ENCODE results near the gene SH2D3A. TPM values are rescaled to one million over a fixed set of nuclear protein-coding genes. Genes with fewer than 3 reads are reported as not detected.
A peak's percentile ranks its signal among the peaks of the same experiment; 100 is the strongest.

SH2D3A gene
- total RNA-seq, 2 experiments from 2014 or later = 28.2 to 28.5 TPM

- no peak overlapping the region for H3K4me3 Mint-ChIP-seq
- DNase-seq (no peak), ATAC-seq (no peak)
- peaks cover 55% of the 10 kb centered on the region for H3K4me1 Mint-ChIP-seq (ENCODE audit: low read depth)
- no peak overlapping the region for H3K27ac Mint-ChIP-seq
- no peaks in the 10 kb centered on the region for H3K9me3 Mint-ChIP-seq (ENCODE audit: insufficient read depth)
- ChIA-PET CTCF (interaction anchor here (2.2 kb wide), 1 partner anchor 140 kb away, joined by 10 read pairs; no protein-coding TSS in a partner anchor), POLR2A (no interaction called here)
- no peaks in the 10 kb centered on the region for H3K36me3 Mint-ChIP-seq (ENCODE audit: low read depth)
- no peaks in the 10 kb centered on the region for H3K27me3 Mint-ChIP-seq (ENCODE audit: low read depth)
Measured at GRCh38 chr19:6723738-6724137, 43.5 kb downstream of the SH2D3A start.

- POLR2A ChIA-PET = no interaction called here
- H3K27ac Mint-ChIP-seq = no peak overlapping the region
- no peaks in the 10 kb centered on the region for H3K9me3 Mint-ChIP-seq (ENCODE audit: insufficient read depth)
- ATAC-seq (no peak), DNase-seq (no peak)
- H3K36me3 Mint-ChIP-seq (ENCODE audit: low read depth) = no peaks in the 10 kb centered on the region
- no peaks in the 10 kb centered on the region for H3K27me3 Mint-ChIP-seq (ENCODE audit: low read depth)
- peaks cover 53% of the 10 kb centered on the region for H3K4me1 Mint-ChIP-seq (ENCODE audit: low read depth)
- CTCF ChIA-PET = interaction anchor here (1.1 to 2.2 kb wide), 2 partner anchors 91 to 140 kb away, joined by 3 to 10 read pairs; no protein-coding TSS in a partner anchor
- no peak overlapping the region for H3K4me3 Mint-ChIP-seq
Measured at GRCh38 chr19:6723108-6723618, 44.1 kb downstream of the SH2D3A start.

GRCh38 chr19:6721773-6722172 is 45.5 kb downstream of the SH2D3A start:
- H3K4me1 Mint-ChIP-seq (ENCODE audit: low read depth) = peaks cover 56% of the 10 kb centered on the region
- no peaks in the 10 kb centered on the region for H3K36me3 Mint-ChIP-seq (ENCODE audit: low read depth)
- ATAC-seq = no peak
- ChIA-PET CTCF (interaction anchor here (1.7 kb wide), 1 partner anchor 16 kb away, joined by 7 read pairs; the partner anchor contains the start of gene GPR108), POLR2A (no interaction called here)
- no peak for DNase-seq
- H3K27ac Mint-ChIP-seq = no peak overlapping the region
- no peak overlapping the region for H3K4me3 Mint-ChIP-seq
- peaks cover 3% of the 10 kb centered on the region for H3K27me3 Mint-ChIP-seq (ENCODE audit: low read depth)
- no peaks in the 10 kb centered on the region for H3K9me3 Mint-ChIP-seq (ENCODE audit: insufficient read depth)

GRCh38 chr19:6721138-6721474 is 46.1 kb downstream of the SH2D3A start:
- Mint-ChIP-seq H3K27me3 (ENCODE audit: low read depth) (peaks cover 7% of the 10 kb centered on the region), H3K27ac (no peak overlapping the region), H3K9me3 (ENCODE audit: insufficient read depth) (no peaks in the 10 kb centered on the region), H3K4me3 (no peak overlapping the region), H3K36me3 (ENCODE audit: low read depth) (no peaks in the 10 kb centered on the region), H3K4me1 (ENCODE audit: low read depth) (peaks cover 56% of the 10 kb centered on the region)
- CTCF ChIA-PET = interaction anchor here (1.0 to 1.7 kb wide), 2 partner anchors 16 to 90 kb away, joined by 3 to 7 read pairs; partner anchors contain the start of gene GPR108
- DNase-seq (no peak), ATAC-seq (no peak)
- POLR2A ChIA-PET = no interaction called here

GRCh38 chr19:6720369-6721137 is 46.7 kb downstream of the SH2D3A start, which contains the start of gene C3:
Gene C3 (minus strand): TSS chr19:6720650. CDS start chr19:6720589, 61 bp downstream.
- Mint-ChIP-seq H3K36me3 (ENCODE audit: low read depth) (no peaks in the 10 kb centered on the region), H3K4me3 (no peak within 1 kb of the TSS), H3K9me3 (ENCODE audit: insufficient read depth) (no peaks in the 10 kb centered on the region), H3K4me1 (ENCODE audit: low read depth) (peaks cover 55% of the 10 kb centered on the region), H3K27ac (no peak within 1 kb of the TSS), H3K27me3 (ENCODE audit: low read depth) (peaks cover 7% of the 10 kb centered on the region)
- ChIA-PET CTCF (interaction anchor here (1.0 to 1.7 kb wide), 2 partner anchors 17 to 89 kb away, joined by 3 to 7 read pairs; partner anchors contain the start of gene GPR108), POLR2A (no interaction called here)
- ATAC-seq (no peak), DNase-seq (no peak)

GRCh38 chr19:6719992-6720368 is 47.3 kb downstream of the SH2D3A start:
- DNase-seq (no peak), ATAC-seq (no peak)
- POLR2A ChIA-PET = no interaction called here
- Mint-ChIP-seq H3K27ac (no peak overlapping the region), H3K36me3 (ENCODE audit: low read depth) (no peaks in the 10 kb centered on the region), H3K4me3 (no peak overlapping the region), H3K9me3 (ENCODE audit: insufficient read depth) (no peaks in the 10 kb centered on the region), H3K4me1 (ENCODE audit: low read depth) (peaks cover 49% of the 10 kb centered on the region), H3K27me3 (ENCODE audit: low read depth) (peaks cover 7% of the 10 kb centered on the region)
- CTCF ChIA-PET = no interaction called here

- CTCF ChIA-PET = no interaction called here
- no peaks in the 10 kb centered on the region for H3K9me3 Mint-ChIP-seq (ENCODE audit: insufficient read depth)
- ATAC-seq = no peak
- DNase-seq = no peak
- H3K36me3 Mint-ChIP-seq (ENCODE audit: low read depth) = no peaks in the 10 kb centered on the region
- H3K4me3 Mint-ChIP-seq = no peak overlapping the region
- no peak overlapping the region for H3K27ac Mint-ChIP-seq
- H3K4me1 Mint-ChIP-seq (ENCODE audit: low read depth) = peaks cover 44% of the 10 kb centered on the region
- POLR2A ChIA-PET = no interaction called here
- H3K27me3 Mint-ChIP-seq (ENCODE audit: low read depth) = peaks cover 7% of the 10 kb centered on the region
Measured at GRCh38 chr19:6719540-6719861, 47.7 kb downstream of the SH2D3A start.

- peak; percentile 57 for DNase-seq
- ChIA-PET POLR2A (no interaction called here), CTCF (interaction anchor here (0.7 kb wide), 1 partner anchor 142 kb away, joined by 3 read pairs; no protein-coding TSS in a partner anchor)
- H3K36me3 Mint-ChIP-seq (ENCODE audit: low read depth) = no peaks in the 10 kb centered on the region
- H3K9me3 Mint-ChIP-seq (ENCODE audit: insufficient read depth) = no peaks in the 10 kb centered on the region
- H3K4me1 Mint-ChIP-seq (ENCODE audit: low read depth) = peaks cover 41% of the 10 kb centered on the region
- peak; percentile 60 for ATAC-seq
- H3K4me3 Mint-ChIP-seq = no peak overlapping the region
- H3K27ac Mint-ChIP-seq = no peak overlapping the region
- peaks cover 7% of the 10 kb centered on the region for H3K27me3 Mint-ChIP-seq (ENCODE audit: low read depth)
Measured at GRCh38 chr19:6718741-6719539, 48.3 kb downstream of the SH2D3A start.

GRCh38 chr19:6718111-6718740 is 49.0 kb downstream of the SH2D3A start:
- DNase-seq = no peak
- ChIA-PET POLR2A (no interaction called here), CTCF (interaction anchor here (0.7 kb wide), 1 partner anchor 142 kb away, joined by 3 read pairs; no protein-coding TSS in a partner anchor)
- H3K4me3 Mint-ChIP-seq = no peak overlapping the region
- H3K9me3 Mint-ChIP-seq (ENCODE audit: insufficient read depth) = no peaks in the 10 kb centered on the region
- H3K4me1 Mint-ChIP-seq (ENCODE audit: low read depth) = peaks cover 39% of the 10 kb centered on the region
- no peaks in the 10 kb centered on the region for H3K36me3 Mint-ChIP-seq (ENCODE audit: low read depth)
- ATAC-seq = peak; percentile 3
- H3K27me3 Mint-ChIP-seq (ENCODE audit: low read depth) = peaks cover 7% of the 10 kb centered on the region
- no peak overlapping the region for H3K27ac Mint-ChIP-seq

- ChIA-PET CTCF (no interaction called here), POLR2A (no interaction called here)
- Mint-ChIP-seq H3K4me3 (no peak overlapping the region), H3K36me3 (ENCODE audit: low read depth) (no peaks in the 10 kb centered on the region), H3K27ac (peak overlapping the region; percentile 7), H3K9me3 (ENCODE audit: insufficient read depth) (no peaks in the 10 kb centered on the region), H3K27me3 (ENCODE audit: low read depth) (peaks cover 7% of the 10 kb centered on the region), H3K4me1 (ENCODE audit: low read depth) (peaks cover 34% of the 10 kb centered on the region)
- DNase-seq (no peak), ATAC-seq (no peak)
Measured at GRCh38 chr19:6717441-6717971, 49.7 kb downstream of the SH2D3A start.

GRCh38 chr19:6717036-6717435 is 50.2 kb downstream of the SH2D3A start:
- CTCF ChIA-PET = interaction anchor here (1.2 to 1.5 kb wide), 2 partner anchors 63 to 146 kb away, joined by 3 to 5 read pairs; no protein-coding TSS in a partner anchor

More at GRCh38 chr19:6717036-6717435, 50.2 kb downstream of the SH2D3A start:
- Mint-ChIP-seq H3K9me3 (ENCODE audit: insufficient read depth) (no peaks in the 10 kb centered on the region), H3K4me3 (no peak overlapping the region), H3K36me3 (ENCODE audit: low read depth) (no peaks in the 10 kb centered on the region), H3K27ac (no peak overlapping the region), H3K27me3 (ENCODE audit: low read depth) (peaks cover 7% of the 10 kb centered on the region), H3K4me1 (ENCODE audit: low read depth) (peaks cover 32% of the 10 kb centered on the region)
- POLR2A ChIA-PET = no interaction called here
- DNase-seq (no peak), ATAC-seq (no peak)
